GM13977 (cell line): ENCODE results near the gene IL16.
"Not testable (repeated sequence)": the region's sequence is repeated elsewhere in the genome, so short reads cannot be mapped to it uniquely, and the experiment has no call there.

Experiments used
- DNase-seq: peaks from one replicate; pipeline ENCODE4 v3.0.0; 2012; ENCODE audit warnings: low spot score
- in situ Hi-C: fragments of 300-500 bp; cut with MboI; formaldehyde crosslinking; loops from one replicate; pipeline ENCODE4 v1.12.0; 2022; ENCODE audit warnings: low sequenced_read_pairs, low pct_unique_long_range_greater_than_20kb, mixed read lengths, inconsistent platforms; ENCODE audit not compliant: unreplicated experiment
- TF ChIP-seq, protein P1 (sequence below): IDR thresholded peaks from 2 replicates; pipeline ENCODE4 v1.5.1; 2012; ENCODE audit warnings: mild to moderate bottlenecking, control low read depth; ENCODE audit not compliant: insufficient read depth; ENCODE audit errors: extremely low read depth, missing control alignments

The IL16 gene

DNA sequence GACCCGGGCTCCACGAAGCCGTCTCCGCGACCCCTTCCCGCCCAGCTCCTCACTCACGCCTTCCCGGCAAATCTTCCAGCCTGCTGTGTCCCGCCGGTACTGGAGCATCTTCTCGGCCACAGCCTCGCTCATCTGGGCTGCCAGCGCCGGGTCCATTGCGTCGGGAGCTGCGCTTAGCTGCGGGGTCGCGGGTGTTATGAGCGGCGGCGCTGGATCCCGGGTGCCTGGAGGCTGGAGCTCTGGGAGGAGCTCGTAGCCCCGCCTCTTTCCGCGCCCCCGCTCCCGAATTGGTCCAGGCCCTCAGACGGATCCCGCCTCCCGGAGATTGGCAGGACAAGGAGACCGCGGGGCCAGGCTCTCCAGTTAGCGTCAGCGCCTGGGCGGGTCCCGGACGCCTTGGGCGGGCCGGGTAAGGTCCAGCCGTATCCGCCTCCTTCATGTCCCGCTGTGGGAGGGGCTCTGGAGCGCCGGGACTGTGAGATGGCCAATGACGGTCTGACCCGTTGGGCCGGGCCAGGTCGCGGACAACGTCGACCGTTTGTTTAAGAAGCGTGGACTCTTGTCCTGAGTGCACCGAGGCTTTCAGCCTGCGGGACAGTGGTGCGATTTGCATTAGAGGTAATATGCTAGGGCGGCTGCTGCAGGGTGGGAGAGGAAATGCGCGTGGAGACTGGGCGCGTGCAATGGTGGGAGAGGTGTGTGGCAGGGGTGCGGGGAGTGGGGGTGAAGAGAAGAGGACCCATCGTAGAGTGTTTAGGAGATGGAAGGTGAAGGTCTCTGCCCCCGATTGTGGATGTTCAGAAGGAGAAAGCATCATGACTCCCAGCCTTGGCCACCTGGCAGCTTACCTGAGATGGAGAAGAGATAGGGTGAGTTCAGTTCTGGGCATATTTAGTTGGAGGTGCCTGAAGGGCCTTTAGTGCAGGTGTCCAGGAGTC lies 127.5 kb downstream of the IL16 start, which contains the start of gene STARD5:
Gene STARD5, minus strand, starts transcription at position 198 of the 938 bp plus-strand sequence. Its CDS starts 42 bp downstream, at position 156.
- TF ChIP-seq, protein P1, sequence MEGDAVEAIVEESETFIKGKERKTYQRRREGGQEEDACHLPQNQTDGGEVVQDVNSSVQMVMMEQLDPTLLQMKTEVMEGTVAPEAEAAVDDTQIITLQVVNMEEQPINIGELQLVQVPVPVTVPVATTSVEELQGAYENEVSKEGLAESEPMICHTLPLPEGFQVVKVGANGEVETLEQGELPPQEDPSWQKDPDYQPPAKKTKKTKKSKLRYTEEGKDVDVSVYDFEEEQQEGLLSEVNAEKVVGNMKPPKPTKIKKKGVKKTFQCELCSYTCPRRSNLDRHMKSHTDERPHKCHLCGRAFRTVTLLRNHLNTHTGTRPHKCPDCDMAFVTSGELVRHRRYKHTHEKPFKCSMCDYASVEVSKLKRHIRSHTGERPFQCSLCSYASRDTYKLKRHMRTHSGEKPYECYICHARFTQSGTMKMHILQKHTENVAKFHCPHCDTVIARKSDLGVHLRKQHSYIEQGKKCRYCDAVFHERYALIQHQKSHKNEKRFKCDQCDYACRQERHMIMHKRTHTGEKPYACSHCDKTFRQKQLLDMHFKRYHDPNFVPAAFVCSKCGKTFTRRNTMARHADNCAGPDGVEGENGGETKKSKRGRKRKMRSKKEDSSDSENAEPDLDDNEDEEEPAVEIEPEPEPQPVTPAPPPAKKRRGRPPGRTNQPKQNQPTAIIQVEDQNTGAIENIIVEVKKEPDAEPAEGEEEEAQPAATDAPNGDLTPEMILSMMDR: no peak
- peak; percentile 95 for DNase-seq
- in situ Hi-C loops: no loop called here

DNA sequence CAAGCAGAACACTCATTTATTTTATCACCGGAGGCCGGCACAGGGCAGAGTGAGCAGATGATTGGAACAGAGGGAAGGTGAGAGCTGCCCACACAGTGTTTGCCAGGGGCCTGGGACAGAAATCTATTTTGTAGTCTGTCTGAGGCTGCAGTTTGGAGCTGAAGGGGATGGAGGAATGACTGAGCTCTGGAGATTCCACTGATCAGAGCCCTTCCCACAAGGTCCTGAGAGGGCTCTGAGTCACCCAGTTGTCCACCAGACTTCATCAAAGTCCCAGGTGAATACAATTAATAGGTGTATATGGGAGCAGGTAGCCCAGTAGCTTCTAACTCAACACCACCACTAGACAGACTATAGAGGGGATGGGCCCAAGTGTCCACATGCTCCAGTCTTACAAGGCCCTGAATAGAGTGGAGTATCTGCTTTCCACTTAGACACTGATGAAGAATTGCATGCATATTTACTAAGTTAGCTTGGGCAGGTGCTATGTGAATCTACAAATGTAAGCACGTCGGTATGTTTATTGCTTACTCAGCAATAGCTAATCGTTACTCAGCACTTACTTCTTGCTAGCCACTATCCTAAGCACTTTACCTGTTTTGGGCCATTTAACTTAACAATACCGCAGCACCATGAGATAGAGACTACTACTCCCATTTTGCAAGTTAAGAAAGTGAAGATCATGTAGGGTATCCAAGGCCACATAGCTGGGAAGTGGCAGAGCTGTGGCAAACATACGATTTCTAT lies 130.0 kb downstream of the IL16 start:
- TF ChIP-seq, protein P1: no peak
- in situ Hi-C loops: no loop called here
- DNase-seq: no peak

DNA sequence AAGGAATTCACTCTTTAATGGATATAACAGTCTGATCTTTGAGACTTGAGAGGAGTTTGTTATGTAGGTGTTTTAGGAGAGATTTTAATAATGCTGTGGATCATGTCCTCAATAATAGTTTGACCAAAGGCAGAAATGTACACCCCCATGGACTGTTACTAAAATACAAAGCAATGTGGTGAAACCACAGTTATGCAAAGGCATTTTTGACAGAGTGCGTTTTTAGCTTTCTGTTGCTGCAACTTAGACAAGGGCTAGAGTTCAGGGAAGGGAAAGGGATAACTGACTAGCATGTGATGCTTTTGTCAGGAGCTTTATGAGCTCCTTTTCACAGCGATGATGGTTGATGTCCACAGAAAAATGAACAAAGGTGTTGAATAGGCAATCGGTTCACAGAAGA lies 130.8 kb downstream of the IL16 start:
- in situ Hi-C loops: no loop called here
- no peak for DNase-seq
- TF ChIP-seq, protein P1: no peak

DNA sequence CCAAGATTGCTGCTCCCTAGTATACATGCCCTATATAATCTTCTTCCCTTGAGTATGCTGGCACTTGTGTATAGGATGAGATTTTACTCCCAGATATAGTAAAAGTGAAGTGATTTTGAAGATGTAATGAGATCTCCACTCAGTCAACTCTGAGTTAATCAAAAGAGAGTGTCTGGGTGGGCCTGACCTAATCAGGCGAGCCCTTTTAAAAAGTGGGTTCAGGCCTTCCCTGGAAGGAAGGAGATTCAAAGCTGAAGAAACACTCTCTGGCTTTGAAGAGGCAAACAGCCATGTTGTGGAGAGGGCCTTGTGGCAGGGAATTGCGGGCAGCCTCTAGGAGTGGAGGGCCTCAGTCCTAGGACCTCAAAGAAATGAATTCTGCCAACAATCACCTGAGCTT lies 132.8 kb downstream of the IL16 start:
- DNase-seq: no peak
- in situ Hi-C loops: no loop called here
- TF ChIP-seq, protein P1: no peak

DNA sequence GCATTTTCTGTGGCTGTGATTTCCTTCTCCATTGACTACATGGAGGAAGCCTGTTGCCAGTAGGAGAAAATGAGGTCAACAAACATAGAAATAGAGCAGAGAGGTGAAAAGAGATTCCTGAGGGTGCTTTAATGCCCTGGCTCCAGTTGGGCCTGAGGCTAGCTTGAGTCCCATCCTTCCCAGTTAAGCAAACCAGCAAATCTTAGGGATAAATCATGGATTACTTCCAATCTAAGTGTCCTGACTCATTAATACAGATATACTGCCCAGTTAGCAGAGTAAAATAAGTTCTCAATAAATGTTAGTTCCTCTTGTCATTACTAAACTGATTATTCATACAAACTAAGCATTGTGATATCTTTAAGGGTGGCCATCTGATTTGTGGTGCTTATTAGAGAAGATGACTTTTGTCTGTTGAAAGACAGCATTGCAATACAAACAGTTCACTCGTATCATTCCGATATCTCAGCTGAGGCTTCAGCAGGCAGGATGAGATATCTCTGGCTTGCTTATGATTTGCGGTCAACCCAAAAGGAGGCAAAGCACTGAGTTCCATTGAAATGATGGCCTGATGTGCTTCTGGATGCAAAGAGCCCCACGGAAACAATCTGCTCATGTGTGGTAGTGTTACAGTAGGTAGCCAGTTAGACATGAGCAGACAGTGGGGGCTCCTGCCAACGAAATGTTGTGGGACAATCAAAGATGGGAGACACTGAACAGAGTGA lies 133.8 kb downstream of the IL16 start:
- no peak for DNase-seq
- in situ Hi-C loops: no loop called here
- TF ChIP-seq, protein P1: no peak

DNA sequence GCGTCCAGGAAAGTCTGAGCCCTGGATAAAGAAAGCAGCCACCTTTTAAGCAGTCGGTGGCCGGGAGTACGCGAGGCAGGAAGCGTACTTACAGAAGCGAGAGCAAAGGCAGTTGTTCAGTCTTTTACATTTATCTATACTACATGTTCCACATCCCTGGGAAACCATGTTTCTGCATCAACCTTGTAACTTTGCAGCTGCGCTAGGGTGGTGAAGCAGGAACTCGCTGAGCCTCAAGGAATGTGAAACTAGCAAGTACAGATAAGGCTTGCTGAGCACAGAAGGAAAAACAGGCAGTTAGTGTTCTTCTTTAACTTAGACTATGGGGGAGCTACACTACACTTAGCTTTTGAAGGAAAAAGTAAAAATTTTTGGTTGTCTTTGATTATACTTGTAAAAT lies 134.5 kb downstream of the IL16 start:
- DNase-seq, in situ Hi-C loops: not testable (repeated sequence)
